SU-DHL-6 (cell line): ENCODE data around the gene IP6K1.

ENCODE experiments used
- EZH2phosphoT487 ChIP-seq: fragments of 200-600 bp; sonication (generic), shearing (Covaris generic); conservative IDR thresholded peaks from 2 replicates; pipeline ENCODE4 v1.6.1; 2018; ENCODE audit warnings: mild to moderate bottlenecking, antibody characterized with exemption, low read length, moderate library complexity, mixed read lengths
- TF ChIP-seq, protein P1 (sequence below): fragments of 200-600 bp; sonication (generic); IDR thresholded peaks from one replicate; pipeline ENCODE4 v1.5.1; 2017; ENCODE audit warnings: antibody characterized with exemption, mild to moderate bottlenecking, low read length, moderate library complexity; ENCODE audit not compliant: insufficient read depth, poor library complexity, severe bottlenecking

- TF ChIP-seq, protein P1, sequence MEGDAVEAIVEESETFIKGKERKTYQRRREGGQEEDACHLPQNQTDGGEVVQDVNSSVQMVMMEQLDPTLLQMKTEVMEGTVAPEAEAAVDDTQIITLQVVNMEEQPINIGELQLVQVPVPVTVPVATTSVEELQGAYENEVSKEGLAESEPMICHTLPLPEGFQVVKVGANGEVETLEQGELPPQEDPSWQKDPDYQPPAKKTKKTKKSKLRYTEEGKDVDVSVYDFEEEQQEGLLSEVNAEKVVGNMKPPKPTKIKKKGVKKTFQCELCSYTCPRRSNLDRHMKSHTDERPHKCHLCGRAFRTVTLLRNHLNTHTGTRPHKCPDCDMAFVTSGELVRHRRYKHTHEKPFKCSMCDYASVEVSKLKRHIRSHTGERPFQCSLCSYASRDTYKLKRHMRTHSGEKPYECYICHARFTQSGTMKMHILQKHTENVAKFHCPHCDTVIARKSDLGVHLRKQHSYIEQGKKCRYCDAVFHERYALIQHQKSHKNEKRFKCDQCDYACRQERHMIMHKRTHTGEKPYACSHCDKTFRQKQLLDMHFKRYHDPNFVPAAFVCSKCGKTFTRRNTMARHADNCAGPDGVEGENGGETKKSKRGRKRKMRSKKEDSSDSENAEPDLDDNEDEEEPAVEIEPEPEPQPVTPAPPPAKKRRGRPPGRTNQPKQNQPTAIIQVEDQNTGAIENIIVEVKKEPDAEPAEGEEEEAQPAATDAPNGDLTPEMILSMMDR: no peak
- no peak for TF ChIP-seq EZH2phosphoT487
Measured at GRCh38 chr3:49756036-49756435, 30.3 kb downstream of the IP6K1 start.
